ENCODE results near the gene SYNJ1. TPM values are rescaled to one million over a fixed set of nuclear protein-coding genes. Genes with fewer than 3 reads are reported as not detected.

Gene SYNJ1
- total and polyA plus RNA-seq, 7 donors = 5.9 to 14.8 (median 10.8) TPM

DNA sequence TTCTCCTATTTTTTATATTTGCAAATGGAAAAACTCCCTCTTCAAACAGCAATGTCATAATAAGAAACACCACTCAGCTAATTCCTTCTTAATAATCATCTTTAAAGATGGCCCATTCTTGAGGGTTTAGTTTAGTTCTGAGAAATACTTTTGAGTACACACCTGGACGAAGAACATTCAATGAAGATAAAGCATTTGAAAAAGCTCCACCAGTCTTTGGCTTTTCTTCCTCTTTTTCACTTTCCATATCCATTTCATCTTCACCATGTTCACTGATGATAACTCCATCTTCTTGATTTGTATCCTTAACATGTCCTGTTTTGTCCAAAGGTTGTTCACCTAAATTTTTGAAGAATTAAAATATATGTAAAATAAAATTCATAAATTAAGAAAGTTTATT, 36.4 kb upstream of the SYNJ1 start:
- ATAC-seq (no peak), DNase-seq (no peak)
- H3K4me3 ChIP-seq = no peak overlapping the region
- intact Hi-C loops (cut with DNase I) = no loop called here
- H3K4me1 ChIP-seq = peaks cover 13% of the 10 kb centered on the region
- no peak overlapping the region for H3K27ac ChIP-seq
- TF ChIP-seq, protein P1, sequence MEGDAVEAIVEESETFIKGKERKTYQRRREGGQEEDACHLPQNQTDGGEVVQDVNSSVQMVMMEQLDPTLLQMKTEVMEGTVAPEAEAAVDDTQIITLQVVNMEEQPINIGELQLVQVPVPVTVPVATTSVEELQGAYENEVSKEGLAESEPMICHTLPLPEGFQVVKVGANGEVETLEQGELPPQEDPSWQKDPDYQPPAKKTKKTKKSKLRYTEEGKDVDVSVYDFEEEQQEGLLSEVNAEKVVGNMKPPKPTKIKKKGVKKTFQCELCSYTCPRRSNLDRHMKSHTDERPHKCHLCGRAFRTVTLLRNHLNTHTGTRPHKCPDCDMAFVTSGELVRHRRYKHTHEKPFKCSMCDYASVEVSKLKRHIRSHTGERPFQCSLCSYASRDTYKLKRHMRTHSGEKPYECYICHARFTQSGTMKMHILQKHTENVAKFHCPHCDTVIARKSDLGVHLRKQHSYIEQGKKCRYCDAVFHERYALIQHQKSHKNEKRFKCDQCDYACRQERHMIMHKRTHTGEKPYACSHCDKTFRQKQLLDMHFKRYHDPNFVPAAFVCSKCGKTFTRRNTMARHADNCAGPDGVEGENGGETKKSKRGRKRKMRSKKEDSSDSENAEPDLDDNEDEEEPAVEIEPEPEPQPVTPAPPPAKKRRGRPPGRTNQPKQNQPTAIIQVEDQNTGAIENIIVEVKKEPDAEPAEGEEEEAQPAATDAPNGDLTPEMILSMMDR (IDR thresholded peaks at IDR 0.05) = no peak
- H3K27me3 ChIP-seq (ENCODE audit: insufficient read depth in 3 of 3, low read length in 2 of 3) = no peaks in the 10 kb centered on the region
- H3K36me3 ChIP-seq (ENCODE audit: insufficient read depth in 1 of 2, low read depth in 1 of 2) = peaks cover 19 to 79% of the 10 kb centered on the region in 2 donors
- no peaks in the 10 kb centered on the region for H3K9me3 ChIP-seq
- 95 to 97% (median 95%) methylated on average over 1 of the region's 1 CpG for WGBS, 3 donors

GRCh38 chr21:32757804-32758203, 30.0 kb upstream of the SYNJ1 start:
- no peaks in the 10 kb centered on the region for H3K9me3 ChIP-seq
- 88 to 96% (median 94%) methylated on average over 1 of the region's 1 CpG for WGBS, 3 donors
- peaks cover 20 to 98% of the 10 kb centered on the region in 2 donors for H3K36me3 ChIP-seq (ENCODE audit: insufficient read depth in 1 of 2, low read depth in 1 of 2)
- no peak overlapping the region for H3K4me3 ChIP-seq
- DNase-seq = no peak
- TF ChIP-seq, protein P1 (IDR thresholded peaks at IDR 0.05) = no peak
- H3K4me1 ChIP-seq = no peaks in the 10 kb centered on the region
- intact Hi-C loops (cut with DNase I) = no loop called here
- ATAC-seq = no peak
- no peaks in the 10 kb centered on the region for H3K27me3 ChIP-seq (ENCODE audit: insufficient read depth in 3 of 3, low read length in 2 of 3)
- H3K27ac ChIP-seq = no peak overlapping the region

- ATAC-seq (no peak), DNase-seq (no peak)
- Histone ChIP-seq H3K9me3 (no peaks in the 10 kb centered on the region), H3K4me1 (no peaks in the 10 kb centered on the region), H3K4me3 (no peak overlapping the region), H3K36me3 (ENCODE audit: insufficient read depth in 1 of 2, low read depth in 1 of 2) (peaks cover 14 to 98% of the 10 kb centered on the region in 2 donors), H3K27me3 (ENCODE audit: insufficient read depth in 3 of 3, low read length in 2 of 3) (no peaks in the 10 kb centered on the region), H3K27ac (no peak overlapping the region)
- intact Hi-C loops (cut with DNase I) = no loop called here
- TF ChIP-seq, protein P1 (IDR thresholded peaks at IDR 0.05) = no peak
- WGBS, 3 donors = 85 to 91% (median 90%) methylated on average over 1 of the region's 1 CpG
Observed at GRCh38 chr21:32756096-32756495, 28.3 kb upstream of the SYNJ1 start.

DNA sequence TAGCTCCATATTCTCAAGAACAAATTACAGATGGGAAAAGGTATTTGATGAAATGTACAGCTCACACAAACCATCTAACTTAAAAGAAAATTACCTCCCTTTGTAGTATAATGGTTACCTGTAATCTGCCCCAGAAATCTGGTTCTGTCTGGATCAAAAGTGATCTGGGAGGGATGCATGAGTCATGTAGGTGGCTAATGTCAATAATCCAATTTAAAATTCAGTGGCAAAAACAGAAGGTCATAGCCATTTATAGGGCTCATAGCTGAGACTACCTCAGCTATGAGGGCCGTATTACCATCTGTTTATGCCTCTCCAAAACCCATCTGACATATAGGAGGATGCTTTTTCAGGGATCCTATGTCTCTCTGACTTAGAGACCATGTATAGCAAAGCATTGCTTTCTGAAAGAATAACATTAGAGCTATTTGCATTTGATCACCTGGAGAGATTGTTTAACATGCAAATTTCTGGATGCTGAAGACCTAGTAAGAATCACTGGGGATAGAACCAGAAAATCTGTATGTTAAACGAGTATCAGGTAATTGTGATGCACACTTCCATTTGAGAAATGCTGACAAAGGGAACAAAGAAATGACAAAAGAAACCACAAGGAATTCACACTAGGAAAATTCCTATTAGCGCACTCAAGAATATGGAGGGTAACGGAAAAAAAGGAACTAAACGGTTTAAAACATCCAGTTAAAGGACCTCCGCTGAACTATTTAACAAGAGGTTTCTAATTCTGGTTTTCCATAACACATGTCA, 26.2 kb upstream of the SYNJ1 start:
- TF ChIP-seq, protein P1 (IDR thresholded peaks at IDR 0.05) = no peak
- H3K27me3 ChIP-seq (ENCODE audit: insufficient read depth in 3 of 3, low read length in 2 of 3) = no peaks in the 10 kb centered on the region
- H3K36me3 ChIP-seq (ENCODE audit: insufficient read depth in 1 of 2, low read depth in 1 of 2) = peaks cover 3 to 98% of the 10 kb centered on the region in 2 donors
- no peaks in the 10 kb centered on the region for H3K4me1 ChIP-seq
- DNase-seq (no peak), ATAC-seq (no peak)
- intact Hi-C loops (cut with DNase I) = no loop called here
- no peak overlapping the region for H3K4me3 ChIP-seq
- 88 to 93% (median 89%) methylated on average over 6 of the region's 6 CpGs for WGBS, 3 donors
- no peak overlapping the region for H3K27ac ChIP-seq
- H3K9me3 ChIP-seq = no peaks in the 10 kb centered on the region

DNA sequence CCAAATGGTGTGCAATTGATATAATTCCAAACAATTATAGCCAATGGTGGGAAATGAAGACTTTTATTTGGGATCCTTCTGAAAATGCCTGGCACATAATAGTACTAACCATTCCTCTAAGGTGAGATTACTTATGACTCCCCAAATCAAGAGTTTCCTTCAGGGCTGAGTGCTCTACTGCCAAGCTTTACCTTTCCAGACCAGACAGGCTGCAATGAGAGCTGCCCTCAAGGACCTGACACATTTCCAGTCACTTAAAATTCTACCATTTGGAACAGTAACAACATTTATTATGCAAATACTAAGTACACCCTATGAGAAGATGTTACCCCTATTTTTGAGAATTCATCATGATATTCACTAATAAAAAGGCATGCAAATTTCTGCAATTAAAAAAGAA, 22.6 kb upstream of the SYNJ1 start:
- H3K36me3 ChIP-seq (ENCODE audit: insufficient read depth in 1 of 2, low read depth in 1 of 2) = peaks cover 12 to 100% of the 10 kb centered on the region in 2 donors
- H3K9me3 ChIP-seq = no peaks in the 10 kb centered on the region
- H3K4me1 ChIP-seq = no peaks in the 10 kb centered on the region
- H3K4me3 ChIP-seq = no peak overlapping the region
- H3K27ac ChIP-seq = no peak overlapping the region
- intact Hi-C loops (cut with DNase I) = no loop called here
- ATAC-seq = no peak
- TF ChIP-seq, protein P1 (IDR thresholded peaks at IDR 0.05) = no peak
- DNase-seq = no peak
- no peaks in the 10 kb centered on the region for H3K27me3 ChIP-seq (ENCODE audit: insufficient read depth in 3 of 3, low read length in 2 of 3)

All from psoas muscle (tissue), 8 donors.